ENCODE results near the gene SPESP1. TPM values are rescaled to one million over a fixed set of nuclear protein-coding genes. Genes with fewer than 3 reads are reported as not detected.

The SPESP1 gene
- total RNA-seq = 1 to 10 TPM in 2 of 6 donors, under 1 TPM in 4; 0.28 to 1.5 (median 0.84) TPM
- polyA plus RNA-seq = under 1 TPM; 0.61 to 0.80 TPM

- H3K4me3 ChIP-seq = peak within 1 kb of the TSS in 1 of 4 donors; percentile 17
- no peaks in the 10 kb centered on the region for H3K27me3 ChIP-seq
- no peaks in the 10 kb centered on the region for H3K9me3 ChIP-seq
- intact Hi-C loops (cut with DNase I) = no loop called here
- H3K36me3 ChIP-seq = no peaks in the 10 kb centered on the region
- TF ChIP-seq CTCF (IDR thresholded peaks at IDR 0.05) = no peak
- H3K27ac ChIP-seq = no peak within 1 kb of the TSS
- FAIRE-seq (no peak), ATAC-seq (peak; percentile 82 to 98 (median 91)), DNase-seq (peak; percentile 29 to 87 (median 62))
- 59 to 61% methylated on average over 70 to 72 of the region's 72 CpGs for WGBS, 2 donors
- no peaks in the 10 kb centered on the region for H3K4me1 ChIP-seq
These were observed at the start of gene SPESP1 for GRCh38 chr15:68930268-68931022. TSS of gene SPESP1 (plus strand) at chr15:68930525. CDS start at chr15:68930654, 129 bp downstream.

GRCh38 chr15:68885070-68885469 lies 45.3 kb upstream of the SPESP1 start:
- Histone ChIP-seq H3K4me1 (peaks cover 0 to 5% (median 0%) of the 10 kb centered on the region in 3 donors), H3K4me3 (no peak overlapping the region), H3K27ac (no peak overlapping the region), H3K36me3 (no peaks in the 10 kb centered on the region), H3K9me3 (no peaks in the 10 kb centered on the region), H3K27me3 (no peaks in the 10 kb centered on the region)
- DNase-seq = no peak
- 23 to 24% methylated on average over 6 of the region's 6 CpGs for WGBS, 2 donors
- FAIRE-seq = no peak
- intact Hi-C loops (cut with DNase I) = no loop called here
- no peak for TF ChIP-seq CTCF (IDR thresholded peaks at IDR 0.05)
- ATAC-seq = peak in 2 of 4 donors; percentile 14 to 19

GRCh38 chr15:68887120-68887519 lies 43.2 kb upstream of the SPESP1 start:
- TF ChIP-seq CTCF (IDR thresholded peaks at IDR 0.05) = no peak
- 84 to 88% methylated on average over 3 of the region's 3 CpGs for WGBS, 2 donors
- DNase-seq (no peak), ATAC-seq (no peak), FAIRE-seq (no peak)
- Histone ChIP-seq H3K27ac (no peak overlapping the region), H3K9me3 (no peaks in the 10 kb centered on the region), H3K27me3 (no peaks in the 10 kb centered on the region), H3K36me3 (no peaks in the 10 kb centered on the region), H3K4me3 (no peak overlapping the region), H3K4me1 (peaks cover 0 to 5% (median 0%) of the 10 kb centered on the region in 3 donors)
- intact Hi-C loops (cut with DNase I) = no loop called here

GRCh38 chr15:68887819-68888218 lies 42.5 kb upstream of the SPESP1 start:
- intact Hi-C loops (cut with DNase I) = no loop called here

More at GRCh38 chr15:68887819-68888218, 42.5 kb upstream of the SPESP1 start:
- no peak for FAIRE-seq
- no peak for TF ChIP-seq CTCF (IDR thresholded peaks at IDR 0.05)
- Histone ChIP-seq H3K27me3 (no peaks in the 10 kb centered on the region), H3K4me1 (peaks cover 0 to 5% (median 0%) of the 10 kb centered on the region in 3 donors), H3K9me3 (no peaks in the 10 kb centered on the region), H3K27ac (no peak overlapping the region), H3K4me3 (no peak overlapping the region), H3K36me3 (no peaks in the 10 kb centered on the region)
- WGBS, 2 donors = 87 to 90% methylated on average over 8 of the region's 8 CpGs
- no peak for DNase-seq
- ATAC-seq = no peak
